Measurements from ENCODE around the gene FGGY.

Gene FGGY

GRCh38 chr1:59498640-59499039, 201.7 kb downstream of the FGGY start:
- POLR2A ChIA-PET: interaction anchor here (0.5 kb wide), 1 partner anchor 713 kb away, joined by 4 read pairs; no protein-coding TSS in a partner anchor
- peaks cover 16% of the 10 kb centered on the region for H3K4me1 ChIP-seq (ENCODE audit: control insufficient read depth, insufficient read depth, low read length)
- no peak overlapping the region; the same call in 1 of the 2 replicates for H3K27ac ChIP-seq (ENCODE audit: extremely low read depth, low read depth, low read length)
- CTCF ChIA-PET: interaction anchor here (0.7 kb wide), 1 partner anchor 68 kb away, joined by 3 read pairs; no protein-coding TSS in a partner anchor
- no peaks in the 10 kb centered on the region for H3K36me3 ChIP-seq (ENCODE audit: control insufficient read depth in 2 of 2, insufficient read depth in 1 of 2, low read length in 2 of 2)
- no peak overlapping the region for H3K4me3 ChIP-seq (ENCODE audit: low read depth, low read length)
- no peaks in the 10 kb centered on the region for H3K9me3 ChIP-seq (ENCODE audit: control insufficient read depth, insufficient read depth, low read depth, low read length)
- TF ChIP-seq ZNF585B (tag by site-specific recombination; IDR thresholded peaks at IDR 0.05): no peak
- no peak for TF ChIP-seq YY1 (tag by site-specific recombination; IDR thresholded peaks at IDR 0.05)
- no peak for TF ChIP-seq ZNF580 (tag by site-specific recombination; IDR thresholded peaks at IDR 0.05)
- TF ChIP-seq KLF10 (tag by site-specific recombination; IDR thresholded peaks at IDR 0.05): no peak
- TF ChIP-seq ZNF362 (tag by site-specific recombination; IDR thresholded peaks at IDR 0.05): no peak
- peak; percentile 18; the same call in 1 of the 2 replicates for TF ChIP-seq ZXDB (tag by site-specific recombination; IDR thresholded peaks at IDR 0.05)
- TF ChIP-seq KLF16 (tag by site-specific recombination; IDR thresholded peaks at IDR 0.05): peak; percentile 61; the same call in 1 of the 2 replicates
- TF ChIP-seq ZNF19 (tag by site-specific recombination; IDR thresholded peaks at IDR 0.05; ENCODE audit: low read depth): no peak
- TF ChIP-seq BCL6B (tag by site-specific recombination; IDR thresholded peaks at IDR 0.05): no peak
- no peak for TF ChIP-seq ZSCAN16 (tag by site-specific recombination; IDR thresholded peaks at IDR 0.05)
- no peak for TF ChIP-seq ZNF16 (tag by site-specific recombination; IDR thresholded peaks at IDR 0.05; ENCODE audit: low read depth)
- no peak for TF ChIP-seq KLF9 (tag by site-specific recombination; IDR thresholded peaks at IDR 0.05; ENCODE audit: low read depth)
- no peak for TF ChIP-seq SP2 (tag by site-specific recombination; IDR thresholded peaks at IDR 0.05)
- TF ChIP-seq ZNF518A (tag by site-specific recombination; conservative IDR thresholded peaks at IDR 0.05; ENCODE audit: low read depth): 0 out of 2 replicates have a peak, but pooled peaks have one; percentile 25
- TF ChIP-seq EGR2 (tag by site-specific recombination; IDR thresholded peaks at IDR 0.05; ENCODE audit: low read depth): no peak
- no peak for TF ChIP-seq ZNF138 (tag by site-specific recombination; IDR thresholded peaks at IDR 0.05; ENCODE audit: borderline replicate concordance)
- TF ChIP-seq PRDM10 (tag by site-specific recombination; IDR thresholded peaks at IDR 0.05): peak; percentile 87
- no peak for TF ChIP-seq HOXD13 (CRISPR knock-in tag; IDR thresholded peaks at IDR 0.05; ENCODE audit: borderline replicate concordance)
- TF ChIP-seq ZNF416 (tag by site-specific recombination; IDR thresholded peaks at IDR 0.05): no peak
- no peak for TF ChIP-seq ZNF707 (tag by site-specific recombination; IDR thresholded peaks at IDR 0.05)
- no peak for TF ChIP-seq ZNF423 (tag by site-specific recombination; IDR thresholded peaks at IDR 0.05)
- TF ChIP-seq ZBTB48 (tag by site-specific recombination; IDR thresholded peaks at IDR 0.05): no peak
- peak; percentile 63; the same call in 1 of the 2 replicates for TF ChIP-seq ZNF558 (tag by site-specific recombination; IDR thresholded peaks at IDR 0.05)
- peak; percentile 90 for TF ChIP-seq PRDM4 (tag by site-specific recombination; IDR thresholded peaks at IDR 0.05)
- TF ChIP-seq ZNF324 (tag by site-specific recombination; IDR thresholded peaks at IDR 0.05): no peak

Data from HEK293 (cell line).